Suprapubic skin (tissue), 4 donors: Measurements from ENCODE around the gene CPNE4.

ENCODE experiments used
- EP300 ChIP-seq: sonication (generic); formaldehyde crosslinking; IDR thresholded peaks from one replicate; pipeline ENCODE4 v1.6.1; 2017; ENCODE audit warnings: antibody characterized with exemption
- POLR2A ChIP-seq, 2 donors: fragments of 450-650 bp; IDR thresholded peaks; one replicate each; pipeline ENCODE4 v1.6.1; 2017; ENCODE audit warnings: antibody characterized with exemption in 2 of 2, mild to moderate bottlenecking in 2 of 2, moderate library complexity in 2 of 2
- POLR2AphosphoS5 ChIP-seq, 3 donors: sonication (generic); formaldehyde crosslinking; IDR thresholded peaks; one replicate each; pipeline ENCODE4 v1.6.1; 2017; ENCODE audit warnings: antibody characterized with exemption in 3 of 3
- TF ChIP-seq, protein P1 (sequence below), 2 donors: fragments of 200-600 bp in 1 of 2; fragments of 450-650 bp in 1 of 2; sonication (generic) in 1 of 2; IDR thresholded peaks; one replicate each; pipeline ENCODE4 v1.5.1; 2016 to 2019; ENCODE audit warnings: antibody characterized with exemption in 2 of 2, mild to moderate bottlenecking in 1 of 2, moderate library complexity in 1 of 2

DNA sequence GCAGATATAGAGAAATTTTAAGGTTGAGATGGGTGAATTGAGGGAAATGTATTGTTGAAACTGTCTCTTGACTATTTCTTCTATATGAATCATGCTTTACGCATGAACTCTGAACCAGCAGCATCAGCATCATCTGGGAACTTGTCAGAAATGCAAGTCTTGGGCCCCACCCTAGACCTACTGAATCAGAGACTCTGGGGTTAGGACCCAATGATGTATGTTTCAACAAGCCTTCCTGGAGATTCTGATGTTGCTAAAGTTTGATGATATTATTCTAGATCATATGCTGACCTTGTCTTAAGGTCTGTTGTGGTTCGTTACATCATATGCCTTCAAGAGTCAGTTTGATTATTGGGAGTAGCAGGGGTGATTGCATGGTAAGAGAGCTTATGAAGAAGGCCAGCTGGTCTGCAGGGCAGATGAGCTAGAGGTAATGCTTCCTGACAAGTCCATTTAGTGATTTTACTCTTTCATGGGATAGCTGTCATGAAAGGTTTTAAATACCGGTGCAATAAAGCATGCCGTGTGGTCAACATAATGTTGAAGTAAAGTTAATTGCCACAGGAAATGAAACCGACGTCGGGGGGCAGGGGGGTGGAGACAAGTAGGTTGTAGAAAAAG lies 379.6 kb downstream of the CPNE4 start:
- TF ChIP-seq, protein P1, sequence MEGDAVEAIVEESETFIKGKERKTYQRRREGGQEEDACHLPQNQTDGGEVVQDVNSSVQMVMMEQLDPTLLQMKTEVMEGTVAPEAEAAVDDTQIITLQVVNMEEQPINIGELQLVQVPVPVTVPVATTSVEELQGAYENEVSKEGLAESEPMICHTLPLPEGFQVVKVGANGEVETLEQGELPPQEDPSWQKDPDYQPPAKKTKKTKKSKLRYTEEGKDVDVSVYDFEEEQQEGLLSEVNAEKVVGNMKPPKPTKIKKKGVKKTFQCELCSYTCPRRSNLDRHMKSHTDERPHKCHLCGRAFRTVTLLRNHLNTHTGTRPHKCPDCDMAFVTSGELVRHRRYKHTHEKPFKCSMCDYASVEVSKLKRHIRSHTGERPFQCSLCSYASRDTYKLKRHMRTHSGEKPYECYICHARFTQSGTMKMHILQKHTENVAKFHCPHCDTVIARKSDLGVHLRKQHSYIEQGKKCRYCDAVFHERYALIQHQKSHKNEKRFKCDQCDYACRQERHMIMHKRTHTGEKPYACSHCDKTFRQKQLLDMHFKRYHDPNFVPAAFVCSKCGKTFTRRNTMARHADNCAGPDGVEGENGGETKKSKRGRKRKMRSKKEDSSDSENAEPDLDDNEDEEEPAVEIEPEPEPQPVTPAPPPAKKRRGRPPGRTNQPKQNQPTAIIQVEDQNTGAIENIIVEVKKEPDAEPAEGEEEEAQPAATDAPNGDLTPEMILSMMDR (IDR thresholded peaks at IDR 0.05), result no peak
- TF ChIP-seq EP300 (no peak), POLR2A (IDR thresholded peaks at IDR 0.05) (no peak), POLR2AphosphoS5 (IDR thresholded peaks at IDR 0.05) (no peak)
